Coronary artery (tissue), 2 donors: Measurements from ENCODE around the gene PSPN.
A peak's percentile ranks its signal among the peaks of the same experiment; 100 is the strongest.
"Not testable (repeated sequence)": the region's sequence is repeated elsewhere in the genome, so short reads cannot be mapped to it uniquely, and the experiment has no call there.

Experiments used
- DNase-seq: peaks from one replicate; pipeline ENCODE4 v3.0.0-alpha.2; 2017; ENCODE audit warnings: low spot score
- H3K27ac ChIP-seq, 2 donors: fragments of 200-600 bp; sonication (generic); one replicate each; pipeline ENCODE4 v1.5.1; 2016 to 2019
- H3K4me3 ChIP-seq: fragments of 200-600 bp; sonication (generic); 2 replicates; pipeline ENCODE4 v1.5.1; 2016; ENCODE audit warnings: mild to moderate bottlenecking, moderate library complexity
- TF ChIP-seq, protein P1 (sequence below): fragments of 200-600 bp; sonication (generic); IDR thresholded peaks from one replicate; pipeline ENCODE4 v1.5.1; 2019; ENCODE audit warnings: antibody characterized with exemption

The PSPN gene

DNA sequence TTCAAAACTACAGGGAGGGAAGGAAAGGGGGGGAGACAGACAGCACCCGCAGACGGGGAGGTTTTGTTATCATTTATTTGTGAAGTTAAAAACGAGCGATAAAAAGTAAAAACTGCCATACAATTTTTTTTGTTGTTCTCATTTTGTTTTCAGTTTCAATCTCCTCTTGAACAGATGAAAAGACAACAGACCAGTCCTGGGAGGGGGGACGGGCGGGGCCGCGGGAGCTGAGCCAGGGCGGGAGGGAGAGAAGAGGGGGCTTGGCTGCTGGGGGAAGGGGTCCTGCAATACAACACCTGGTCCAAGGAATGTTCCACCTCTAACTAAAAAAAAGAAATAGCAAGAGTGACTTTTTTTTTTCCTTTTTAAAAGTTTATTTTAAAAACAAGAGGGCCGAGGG is 37.6 kb upstream of the PSPN start:
- TF ChIP-seq, protein P1, sequence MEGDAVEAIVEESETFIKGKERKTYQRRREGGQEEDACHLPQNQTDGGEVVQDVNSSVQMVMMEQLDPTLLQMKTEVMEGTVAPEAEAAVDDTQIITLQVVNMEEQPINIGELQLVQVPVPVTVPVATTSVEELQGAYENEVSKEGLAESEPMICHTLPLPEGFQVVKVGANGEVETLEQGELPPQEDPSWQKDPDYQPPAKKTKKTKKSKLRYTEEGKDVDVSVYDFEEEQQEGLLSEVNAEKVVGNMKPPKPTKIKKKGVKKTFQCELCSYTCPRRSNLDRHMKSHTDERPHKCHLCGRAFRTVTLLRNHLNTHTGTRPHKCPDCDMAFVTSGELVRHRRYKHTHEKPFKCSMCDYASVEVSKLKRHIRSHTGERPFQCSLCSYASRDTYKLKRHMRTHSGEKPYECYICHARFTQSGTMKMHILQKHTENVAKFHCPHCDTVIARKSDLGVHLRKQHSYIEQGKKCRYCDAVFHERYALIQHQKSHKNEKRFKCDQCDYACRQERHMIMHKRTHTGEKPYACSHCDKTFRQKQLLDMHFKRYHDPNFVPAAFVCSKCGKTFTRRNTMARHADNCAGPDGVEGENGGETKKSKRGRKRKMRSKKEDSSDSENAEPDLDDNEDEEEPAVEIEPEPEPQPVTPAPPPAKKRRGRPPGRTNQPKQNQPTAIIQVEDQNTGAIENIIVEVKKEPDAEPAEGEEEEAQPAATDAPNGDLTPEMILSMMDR, result no peak
- Histone ChIP-seq H3K27ac (no peak overlapping the region), H3K4me3 (no peak overlapping the region)
- DNase-seq, result no peak

DNA sequence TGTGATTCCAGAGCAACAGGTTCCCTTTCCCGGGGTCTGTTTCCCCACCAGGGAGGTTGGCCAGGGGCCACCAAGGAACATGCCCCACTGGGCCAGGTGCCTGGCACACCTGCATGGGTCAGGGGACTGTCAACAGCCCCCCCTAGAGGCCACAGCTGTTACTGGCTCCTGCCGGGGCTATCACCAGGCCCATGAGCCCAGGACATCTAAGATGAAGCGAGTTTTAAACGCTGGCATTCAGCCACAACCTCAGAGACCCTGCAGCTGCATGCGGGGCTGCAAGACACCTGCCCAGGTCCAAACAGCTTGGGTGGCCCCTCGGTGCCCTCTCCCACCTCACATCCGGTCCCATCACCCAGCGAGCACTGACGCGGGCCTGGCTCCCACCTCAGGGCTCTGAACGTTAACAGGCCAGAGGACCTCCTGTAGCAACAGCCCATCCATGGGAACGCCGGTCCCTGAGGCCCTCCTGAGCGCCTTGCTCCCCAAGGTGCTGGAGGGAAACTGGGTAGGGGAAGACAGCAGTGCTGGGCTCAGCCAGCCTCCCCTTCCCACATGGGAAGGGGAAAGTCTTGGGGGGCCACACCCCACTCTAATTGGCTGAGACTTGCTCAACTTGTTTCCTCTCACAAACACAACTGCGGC is 36.8 kb upstream of the PSPN start:
- no peak overlapping the region for H3K4me3 ChIP-seq
- DNase-seq, result no peak
- H3K27ac ChIP-seq, result peak overlapping the region in 1 of 2 donors; percentile 16
- TF ChIP-seq, protein P1, result no peak

- TF ChIP-seq, protein P1, result no peak
- no peak overlapping the region for H3K4me3 ChIP-seq
- H3K27ac ChIP-seq, result no peak overlapping the region
- no peak for DNase-seq
Observed at GRCh38 chr19:6412061-6412446, 36.3 kb upstream of the PSPN start.

DNA sequence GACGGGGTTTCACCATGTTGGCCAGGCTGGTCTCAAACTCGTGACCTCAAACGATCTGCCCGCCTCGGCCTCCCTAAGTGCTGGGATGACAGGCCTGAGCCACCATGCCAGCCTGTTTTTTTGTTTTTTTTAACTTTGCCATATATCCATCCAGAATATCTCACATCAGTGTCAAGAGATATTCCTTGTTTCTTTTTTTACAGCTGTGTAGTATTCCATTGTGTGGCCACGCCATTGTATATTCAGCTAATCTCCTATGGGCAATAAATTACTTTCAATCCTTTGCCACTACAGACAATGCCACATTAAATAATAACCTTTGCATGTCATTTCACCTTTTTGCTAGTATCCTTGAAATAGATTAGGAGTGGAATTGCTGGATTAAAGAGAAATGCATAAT is 33.6 kb upstream of the PSPN start:
- no peak for DNase-seq
- TF ChIP-seq, protein P1, result no peak
- H3K4me3 ChIP-seq, result no peak overlapping the region
- H3K27ac ChIP-seq, result no peak overlapping the region

GRCh38 chr19:6406401-6406800 is 30.7 kb upstream of the PSPN start:
- TF ChIP-seq, protein P1, result no peak
- Histone ChIP-seq H3K27ac (no peak overlapping the region), H3K4me3 (no peak overlapping the region)
- DNase-seq, result no peak

GRCh38 chr19:6402837-6403608 is 27.3 kb upstream of the PSPN start:
- no peak for DNase-seq
- no peak overlapping the region for H3K4me3 ChIP-seq
- H3K27ac ChIP-seq, result no peak overlapping the region
- TF ChIP-seq, protein P1, result no peak

GRCh38 chr19:6402058-6402457 is 26.3 kb upstream of the PSPN start:
- no peak for DNase-seq
- no peak overlapping the region for H3K27ac ChIP-seq
- no peak overlapping the region for H3K4me3 ChIP-seq
- TF ChIP-seq, protein P1, result no peak

- DNase-seq, H3K27ac ChIP-seq, H3K4me3 ChIP-seq: not testable (repeated sequence)
Observed at GRCh38 chr19:6400062-6400944, 24.6 kb upstream of the PSPN start.
